Sigmoid colon (tissue), 3 donors: ENCODE measurements around the gene PDLIM4.

ENCODE experiments used
- CTCF ChIP-seq, 4 experiments: fragments of 450-650 bp in 3 of 4; fragments of 200-600 bp in 1 of 4; IDR thresholded peaks; one replicate each; pipeline ENCODE4 v1.5.1; 2016 to 2019; ENCODE audit warnings: antibody characterized with exemption in 4 of 4, mild to moderate bottlenecking in 3 of 4, moderate library complexity in 2 of 4
- POLR2A ChIP-seq, 2 donors: fragments of 450-650 bp; IDR thresholded peaks; one replicate each; pipeline ENCODE4 v1.6.1; 2016; ENCODE audit warnings: antibody characterized with exemption in 2 of 2, mild to moderate bottlenecking in 2 of 2, moderate library complexity in 2 of 2

GRCh38 chr5:132263548-132264261, 6.2 kb downstream of the PDLIM4 start:
- TF ChIP-seq POLR2A (IDR thresholded peaks at IDR 0.05), result peak in 1 of 2 donors; percentile 11
- no peak for TF ChIP-seq CTCF (IDR thresholded peaks at IDR 0.05)
